HFF-Myc (cell line): ENCODE measurements around the gene TUBB4A.

Experiments used
- DNase-seq: peaks from one replicate; pipeline ENCODE4 v3.0.0-alpha.2; 2011; ENCODE audit warnings: low read depth; ENCODE audit errors: extremely low read depth
- H3K4me3 ChIP-seq: replicated peaks from 2 replicates; pipeline ENCODE4 v1.5.1; 2011; ENCODE audit warnings: low read depth, mild to moderate bottlenecking, control low read depth, low read length
- CTCF ChIP-seq: IDR thresholded peaks from 2 replicates; pipeline ENCODE4 v1.5.1; 2012; ENCODE audit warnings: mild to moderate bottlenecking, low read depth, low read length, control low read depth; ENCODE audit errors: missing control alignments

The TUBB4A gene

GRCh38 chr19:6470173-6470572 lies 31.9 kb downstream of the TUBB4A start:
- no peak overlapping the region for H3K4me3 ChIP-seq
- no peak for DNase-seq
- no peak for TF ChIP-seq CTCF

- H3K4me3 ChIP-seq: no peak overlapping the region
- DNase-seq: no peak
- TF ChIP-seq CTCF: no peak
Measured at GRCh38 chr19:6467384-6467783, 34.7 kb downstream of the TUBB4A start.

GRCh38 chr19:6466526-6467248 lies 35.4 kb downstream of the TUBB4A start:
- TF ChIP-seq CTCF: no peak
- H3K4me3 ChIP-seq: no peak overlapping the region
- no peak for DNase-seq

- no peak for DNase-seq
- H3K4me3 ChIP-seq: no peak overlapping the region
- TF ChIP-seq CTCF: no peak
Measured at GRCh38 chr19:6465663-6466062, 36.4 kb downstream of the TUBB4A start.

GRCh38 chr19:6465006-6465405 lies 37.1 kb downstream of the TUBB4A start:
- DNase-seq: no peak
- TF ChIP-seq CTCF: no peak
- no peak overlapping the region for H3K4me3 ChIP-seq

- TF ChIP-seq CTCF: no peak
- no peak for DNase-seq
- H3K4me3 ChIP-seq: no peak within 1 kb of the TSS
Measured at GRCh38 chr19:6464070-6464873, 37.8 kb downstream of the TUBB4A start, which contains the start of gene CRB3. CRB3 (plus strand) TSS chr19:6464271; CDS start chr19:6464702, 431 bp downstream.
